Mononuclear cell (primary cell): Measurements from ENCODE around the gene CIB4. TPM values are rescaled to one million over a fixed set of nuclear protein-coding genes. Genes with fewer than 3 reads are reported as not detected.

Source experiments
- H3K27me3 ChIP-seq: 2 replicates; pipeline ENCODE4 v1.6.0; 2011; ENCODE audit warnings: low read length, control low read depth; ENCODE audit not compliant: insufficient read depth
- H3K4me1 ChIP-seq: 2 replicates; pipeline ENCODE4 v1.5.1; 2011; ENCODE audit warnings: mild to moderate bottlenecking, low read length, control low read depth; ENCODE audit not compliant: insufficient read depth
- H3K4me3 ChIP-seq: 2 replicates; pipeline ENCODE4 v1.5.1; 2011; ENCODE audit warnings: mild to moderate bottlenecking, low read length, moderate library complexity
- H3K9me3 ChIP-seq: 2 replicates; pipeline ENCODE4 v1.5.1; 2011; ENCODE audit warnings: low read depth, mild to moderate bottlenecking, control low read depth, low read length
- total RNA-seq: library from RNA; depleted of rRNA; stranded (reverse); fragments of >200 nt; gene quantifications from one replicate; pipeline ENCODE4 v1.2.3, GENCODE V29; 2012

The CIB4 gene
- total RNA-seq, 1 donor, result not detected

GRCh38 chr2:26542194-26542455 is 99.0 kb downstream of the CIB4 start:
- Histone ChIP-seq H3K27me3 (no peaks in the 10 kb centered on the region), H3K9me3 (no peaks in the 10 kb centered on the region), H3K4me3 (no peak overlapping the region), H3K4me1 (no peaks in the 10 kb centered on the region)

GRCh38 chr2:26541401-26542193 is 99.6 kb downstream of the CIB4 start:
- no peaks in the 10 kb centered on the region for H3K27me3 ChIP-seq
- no peaks in the 10 kb centered on the region for H3K4me1 ChIP-seq
- no peak overlapping the region for H3K4me3 ChIP-seq
- no peaks in the 10 kb centered on the region for H3K9me3 ChIP-seq

GRCh38 chr2:26540961-26541360 is 100.2 kb downstream of the CIB4 start:
- Histone ChIP-seq H3K9me3 (no peaks in the 10 kb centered on the region), H3K4me1 (no peaks in the 10 kb centered on the region), H3K4me3 (no peak overlapping the region)

GRCh38 chr2:26540306-26540705 is 100.9 kb downstream of the CIB4 start:
- no peak overlapping the region for H3K4me3 ChIP-seq
- H3K4me1 ChIP-seq, result no peaks in the 10 kb centered on the region
- no peaks in the 10 kb centered on the region for H3K27me3 ChIP-seq
- no peaks in the 10 kb centered on the region for H3K9me3 ChIP-seq

More at GRCh38 chr2:26540961-26541360, 100.2 kb downstream of the CIB4 start:
- no peaks in the 10 kb centered on the region for H3K27me3 ChIP-seq

- Histone ChIP-seq H3K4me1 (no peaks in the 10 kb centered on the region), H3K9me3 (no peaks in the 10 kb centered on the region), H3K4me3 (no peak overlapping the region), H3K27me3 (no peaks in the 10 kb centered on the region)
Measured at GRCh38 chr2:26537826-26538475, 103.2 kb downstream of the CIB4 start.

GRCh38 chr2:26537069-26537825 is 103.9 kb downstream of the CIB4 start:
- Histone ChIP-seq H3K4me3 (no peak overlapping the region), H3K4me1 (no peaks in the 10 kb centered on the region), H3K9me3 (no peaks in the 10 kb centered on the region), H3K27me3 (no peaks in the 10 kb centered on the region)

- Histone ChIP-seq H3K9me3 (no peaks in the 10 kb centered on the region), H3K4me3 (no peak overlapping the region), H3K4me1 (no peaks in the 10 kb centered on the region), H3K27me3 (no peaks in the 10 kb centered on the region)
Measured at GRCh38 chr2:26536371-26537068, 104.6 kb downstream of the CIB4 start.

- H3K27me3 ChIP-seq, result no peaks in the 10 kb centered on the region
- H3K4me3 ChIP-seq, result no peak overlapping the region
- H3K9me3 ChIP-seq, result no peaks in the 10 kb centered on the region
- H3K4me1 ChIP-seq, result no peaks in the 10 kb centered on the region
Measured at GRCh38 chr2:26535663-26536275, 105.4 kb downstream of the CIB4 start.

GRCh38 chr2:26534865-26535662 is 106.1 kb downstream of the CIB4 start:
- Histone ChIP-seq H3K4me3 (no peak overlapping the region), H3K27me3 (no peaks in the 10 kb centered on the region), H3K4me1 (no peaks in the 10 kb centered on the region), H3K9me3 (no peaks in the 10 kb centered on the region)

GRCh38 chr2:26534098-26534864 is 106.9 kb downstream of the CIB4 start:
- Histone ChIP-seq H3K27me3 (no peaks in the 10 kb centered on the region), H3K4me1 (no peaks in the 10 kb centered on the region), H3K9me3 (no peaks in the 10 kb centered on the region), H3K4me3 (no peak overlapping the region)

- no peaks in the 10 kb centered on the region for H3K27me3 ChIP-seq
- H3K4me1 ChIP-seq, result no peaks in the 10 kb centered on the region
- H3K9me3 ChIP-seq, result no peaks in the 10 kb centered on the region
- H3K4me3 ChIP-seq, result no peak overlapping the region
Measured at GRCh38 chr2:26533661-26534060, 107.5 kb downstream of the CIB4 start.

GRCh38 chr2:26532301-26533250 is 108.6 kb downstream of the CIB4 start:
- Histone ChIP-seq H3K4me1 (no peaks in the 10 kb centered on the region), H3K4me3 (no peak overlapping the region), H3K27me3 (no peaks in the 10 kb centered on the region), H3K9me3 (no peaks in the 10 kb centered on the region)
